WTC11 (cell line): ENCODE data around the gene B3GNT9.

Experiments used
- CREB1 ChIP-seq: sonication (generic); formaldehyde crosslinking; IDR thresholded peaks from 2 replicates; pipeline ENCODE4 v1.8.0; 2023; ENCODE audit warnings: mild to moderate bottlenecking, missing genetic modification reagents
- CTCF ChIP-seq: fragments of 200-600 bp; IDR thresholded peaks from 2 replicates; pipeline ENCODE4 v1.8.0; 2022; ENCODE audit warnings: antibody characterized with exemption
- SMAD4 ChIP-seq: sonication (generic); formaldehyde crosslinking; IDR thresholded peaks from 2 replicates; pipeline ENCODE4 v1.8.0; 2022; ENCODE audit warnings: mild to moderate bottlenecking, missing genetic modification reagents
- ZNF416 ChIP-seq: fragments of 250-450 bp; sonication (Bioruptor Pico); IDR thresholded peaks from 2 replicates; pipeline ENCODE4 v1.9.0; 2021; ENCODE audit warnings: mild to moderate bottlenecking, inconsistent platforms
- TF ChIP-seq, protein P1 (sequence below): sonication (generic); formaldehyde crosslinking; IDR thresholded peaks from 2 replicates; pipeline ENCODE4 v1.8.0; 2022; ENCODE audit warnings: mild to moderate bottlenecking, missing genetic modification reagents

- TF ChIP-seq CTCF, result no peak
- no peak for TF ChIP-seq CREB1 (CRISPR knock-in tag)
- TF ChIP-seq SMAD4, result no peak
- TF ChIP-seq, protein P1, sequence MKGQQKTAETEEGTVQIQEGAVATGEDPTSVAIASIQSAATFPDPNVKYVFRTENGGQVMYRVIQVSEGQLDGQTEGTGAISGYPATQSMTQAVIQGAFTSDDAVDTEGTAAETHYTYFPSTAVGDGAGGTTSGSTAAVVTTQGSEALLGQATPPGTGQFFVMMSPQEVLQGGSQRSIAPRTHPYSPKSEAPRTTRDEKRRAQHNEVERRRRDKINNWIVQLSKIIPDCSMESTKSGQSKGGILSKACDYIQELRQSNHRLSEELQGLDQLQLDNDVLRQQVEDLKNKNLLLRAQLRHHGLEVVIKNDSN (CRISPR knock-in tag), result no peak
- no peak for TF ChIP-seq ZNF416 (CRISPR knock-in tag)
Measured at GRCh38 chr16:67190448-67191399, 39.9 kb upstream of the B3GNT9 start.
